Upper lobe of left lung (tissue), 4 donors: ENCODE data around the gene DISP1.

Source experiments
- CTCF ChIP-seq, 6 experiments: fragments of 450-650 bp in 4 of 6; fragments of 200-600 bp in 2 of 6; sonication (generic) in 2 of 6; IDR thresholded peaks; one replicate each; pipeline ENCODE4 v1.5.1; 2016 to 2019; ENCODE audit warnings: antibody characterized with exemption in 6 of 6
- EP300 ChIP-seq, 4 donors: sonication (generic); formaldehyde crosslinking; IDR thresholded peaks; one replicate each; pipeline ENCODE4 v1.5.1; 2017; ENCODE audit warnings: antibody characterized with exemption in 4 of 4, control low read depth in 2 of 4
- POLR2A ChIP-seq, 4 donors: fragments of 450-650 bp; IDR thresholded peaks; one replicate each; pipeline ENCODE4 v1.5.1; 2016 to 2017; ENCODE audit warnings: antibody characterized with exemption in 4 of 4, mild to moderate bottlenecking in 2 of 4
- POLR2AphosphoS5 ChIP-seq, 2 donors: sonication (generic); formaldehyde crosslinking; IDR thresholded peaks; one replicate each; pipeline ENCODE4 v1.5.1; 2017; ENCODE audit warnings: antibody characterized with exemption in 2 of 2

- TF ChIP-seq CTCF (IDR thresholded peaks at IDR 0.05) (no peak), POLR2A (IDR thresholded peaks at IDR 0.05) (no peak), POLR2AphosphoS5 (IDR thresholded peaks at IDR 0.05) (no peak), EP300 (IDR thresholded peaks at IDR 0.05) (no peak)
These were observed 20.0 kb upstream of the DISP1 start for GRCh38 chr1:222794656-222795474.
